GM18507 (cell line): ENCODE data around the gene ZSCAN25.
"Not testable (repeated sequence)": the region's sequence is repeated elsewhere in the genome, so short reads cannot be mapped to it uniquely, and the experiment has no call there.

Experiments
- DNase-seq: peaks from one replicate; pipeline ENCODE4 v3.0.0; 2011; ENCODE audit warnings: low read depth; ENCODE audit not compliant: insufficient read length; ENCODE audit errors: extremely low spot score
- FAIRE-seq: peaks from 2 replicates; lab custom pipeline; 2011; peaks lifted over from hg19 to GRCh38; lab: Jason Lieb, UNC

Gene ZSCAN25

GRCh38 chr7:99614495-99614894 lies 2.3 kb upstream of the ZSCAN25 start:
- DNase-seq (no peak), FAIRE-seq (no peak)

- DNase-seq, result no peak
- no peak for FAIRE-seq
These were observed 772 bp upstream of the ZSCAN25 start for GRCh38 chr7:99615989-99616358.

- DNase-seq (no peak), FAIRE-seq (no peak)
These were observed 541 bp downstream of the ZSCAN25 start for GRCh38 chr7:99617192-99617781.

- DNase-seq (no peak), FAIRE-seq (no peak)
These were observed 2.0 kb downstream of the ZSCAN25 start for GRCh38 chr7:99618726-99619125.

- no peak for DNase-seq
- no peak for FAIRE-seq
These were observed 2.9 kb downstream of the ZSCAN25 start for GRCh38 chr7:99619571-99620130.

- no peak for DNase-seq
- FAIRE-seq, result no peak
These were observed 4.5 kb downstream of the ZSCAN25 start for GRCh38 chr7:99621271-99621670.

- no peak for FAIRE-seq
- no peak for DNase-seq
These were observed 5.8 kb downstream of the ZSCAN25 start for GRCh38 chr7:99622596-99622995.

- FAIRE-seq (no peak), DNase-seq (no peak)
These were observed 6.4 kb downstream of the ZSCAN25 start for GRCh38 chr7:99623091-99623693.

GRCh38 chr7:99623702-99624447 lies 7.1 kb downstream of the ZSCAN25 start:
- no peak for DNase-seq
- no peak for FAIRE-seq

GRCh38 chr7:99624484-99624883 lies 7.7 kb downstream of the ZSCAN25 start:
- FAIRE-seq (no peak), DNase-seq (no peak)

GRCh38 chr7:99625321-99625720 lies 8.6 kb downstream of the ZSCAN25 start:
- DNase-seq (no peak), FAIRE-seq (no peak)

- DNase-seq (no peak), FAIRE-seq (no peak)
These were observed 9.2 kb downstream of the ZSCAN25 start for GRCh38 chr7:99625961-99626360.

GRCh38 chr7:99626661-99627060 lies 9.9 kb downstream of the ZSCAN25 start:
- DNase-seq (no peak), FAIRE-seq (no peak)

GRCh38 chr7:99627513-99627912 lies 10.8 kb downstream of the ZSCAN25 start:
- no peak for FAIRE-seq
- DNase-seq, result no peak

GRCh38 chr7:99628471-99629465 lies 12.0 kb downstream of the ZSCAN25 start:
- FAIRE-seq (no peak), DNase-seq (no peak)

- DNase-seq (no peak), FAIRE-seq (no peak)
These were observed 12.9 kb downstream of the ZSCAN25 start for GRCh38 chr7:99629643-99630042.

- FAIRE-seq (no peak), DNase-seq (no peak)
These were observed 14.8 kb downstream of the ZSCAN25 start for GRCh38 chr7:99631295-99632109.

GRCh38 chr7:99637414-99637813 lies 20.7 kb downstream of the ZSCAN25 start:
- DNase-seq, FAIRE-seq: not testable (repeated sequence)

- DNase-seq (no peak), FAIRE-seq (no peak)
These were observed 22.0 kb downstream of the ZSCAN25 start for GRCh38 chr7:99638731-99639130.
